CD4-positive, alpha-beta T cell treated with Interleukin-6 for 4 hours (primary cell): Measurements from ENCODE around the gene KCNAB2.

Experiments
- DNase-seq: peaks from one replicate; pipeline ENCODE4 v3.0.0-alpha.2; 2020; ENCODE audit warnings: mixed read lengths

KCNAB2 gene

DNA sequence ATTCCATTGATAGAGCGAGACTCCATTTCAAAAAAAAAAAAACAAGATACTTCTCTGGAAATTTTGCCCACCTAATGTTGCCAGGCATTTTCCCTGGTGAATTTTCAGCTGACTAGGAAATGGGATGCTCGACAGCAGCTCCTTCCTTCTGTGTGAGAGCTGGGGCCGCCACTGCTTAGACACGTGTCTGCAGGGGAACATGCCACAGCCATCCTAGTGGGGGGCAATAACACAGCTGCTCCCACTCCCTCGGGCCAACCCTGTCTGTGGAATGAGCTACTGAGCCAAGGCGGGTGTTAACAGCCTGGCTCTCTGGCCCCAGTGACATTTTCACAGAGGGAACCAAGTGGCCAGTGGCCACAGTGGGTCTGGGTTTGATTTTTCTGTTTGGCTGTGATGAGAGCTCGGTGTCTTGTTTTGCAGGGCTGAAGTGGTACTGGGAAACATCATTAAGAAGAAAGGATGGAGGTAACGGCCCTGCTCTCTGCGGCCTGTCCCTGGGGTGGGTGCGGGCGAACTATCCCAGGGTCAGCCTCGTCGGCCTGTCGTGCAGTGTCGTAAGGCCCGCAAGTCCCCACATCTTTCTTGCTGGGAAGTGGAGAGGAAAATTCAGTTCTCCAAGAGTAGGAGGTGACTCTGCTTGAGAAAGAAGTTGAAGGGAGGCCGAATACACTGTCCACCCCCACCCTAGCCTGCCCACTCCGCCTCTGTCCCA, 39.2 kb downstream of the KCNAB2 start:
- DNase-seq = no peak

DNA sequence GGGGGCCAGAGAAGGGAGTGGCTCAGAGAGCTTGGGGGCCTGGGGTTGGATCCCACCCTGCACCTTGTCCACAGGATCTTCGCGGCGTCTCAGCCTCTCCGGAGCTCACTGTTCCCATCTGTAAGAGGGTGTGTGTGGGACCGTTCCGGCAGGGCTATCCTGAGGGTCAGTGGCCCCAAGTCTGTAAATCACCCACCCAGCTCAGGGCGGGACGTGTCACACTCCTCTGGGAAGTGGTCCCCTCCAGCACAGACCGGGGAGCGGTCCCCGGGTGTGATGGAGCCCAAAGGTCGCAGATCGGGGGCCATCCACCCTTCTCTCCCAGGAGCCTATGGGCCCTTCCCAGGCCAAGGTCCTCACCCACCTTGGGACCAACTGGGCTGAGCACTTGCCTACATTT, 40.0 kb downstream of the KCNAB2 start:
- no peak for DNase-seq

DNA sequence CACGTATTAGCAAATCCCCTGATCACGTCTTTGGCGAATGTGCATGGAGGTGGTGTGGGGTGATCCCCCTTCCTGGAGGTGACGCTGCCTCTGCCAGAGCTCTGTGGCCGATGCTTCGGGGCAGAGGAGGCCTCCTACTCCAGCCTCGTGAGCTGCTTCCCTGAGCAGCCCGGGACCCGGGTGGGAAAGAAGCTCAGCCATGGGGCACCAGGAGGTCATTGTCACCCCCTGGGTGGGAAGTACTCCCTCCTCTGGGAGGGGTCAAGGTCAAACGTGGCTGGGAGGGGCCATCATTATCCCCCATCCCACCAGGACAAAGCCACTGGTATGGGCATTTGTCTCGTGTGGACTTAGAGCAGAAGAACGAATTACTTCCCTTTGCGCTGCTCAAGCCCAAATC, 40.7 kb downstream of the KCNAB2 start:
- DNase-seq = no peak

DNA sequence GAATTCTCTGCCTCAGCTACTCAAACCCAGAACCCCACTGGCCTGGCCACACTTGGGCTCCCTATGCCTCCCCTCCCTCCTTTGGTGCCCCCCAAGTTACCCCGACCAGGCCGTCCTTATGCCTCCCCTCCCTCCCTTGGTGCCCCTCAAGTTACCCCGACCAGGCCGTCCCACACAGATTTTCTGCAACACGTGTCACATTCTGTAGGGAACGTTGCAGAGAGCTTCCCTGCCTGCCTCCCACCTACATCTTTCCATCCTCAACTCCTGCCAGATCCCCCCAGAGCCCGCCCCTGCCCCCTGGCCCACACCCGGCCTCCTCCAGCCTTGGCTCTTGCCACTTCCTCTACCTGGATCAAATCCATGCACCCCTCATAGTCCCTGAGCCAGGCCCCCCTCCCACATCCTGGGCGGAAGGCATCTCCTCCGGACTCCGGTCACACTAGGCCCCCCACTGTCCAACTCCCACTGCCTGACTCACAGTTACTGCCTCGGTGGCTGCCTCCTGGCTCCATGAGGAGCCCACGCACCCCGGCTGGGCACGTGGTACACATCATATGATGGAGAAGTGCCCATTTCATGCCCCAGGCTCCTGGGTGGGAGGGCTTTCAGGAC, 41.2 kb downstream of the KCNAB2 start:
- no peak for DNase-seq

DNA sequence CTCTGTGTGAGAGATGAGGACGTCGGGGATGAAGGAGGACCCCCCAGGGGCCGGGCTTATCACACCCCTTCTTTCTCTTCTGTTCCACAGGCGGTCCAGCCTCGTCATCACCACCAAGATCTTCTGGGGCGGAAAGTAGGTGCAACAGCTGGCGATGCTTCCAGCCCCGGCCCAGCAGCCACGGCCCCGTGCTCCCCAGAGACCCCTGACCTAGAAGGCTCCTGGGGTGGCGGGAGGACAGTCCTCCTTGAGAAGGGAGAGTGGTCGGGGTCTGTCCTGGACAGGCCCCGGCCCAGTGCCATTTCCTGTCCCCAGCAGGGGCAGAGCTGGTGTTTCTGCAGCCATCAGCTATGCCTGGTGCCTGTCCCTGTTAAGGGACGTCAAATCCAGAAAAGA, 41.7 kb downstream of the KCNAB2 start:
- DNase-seq = no peak

DNA sequence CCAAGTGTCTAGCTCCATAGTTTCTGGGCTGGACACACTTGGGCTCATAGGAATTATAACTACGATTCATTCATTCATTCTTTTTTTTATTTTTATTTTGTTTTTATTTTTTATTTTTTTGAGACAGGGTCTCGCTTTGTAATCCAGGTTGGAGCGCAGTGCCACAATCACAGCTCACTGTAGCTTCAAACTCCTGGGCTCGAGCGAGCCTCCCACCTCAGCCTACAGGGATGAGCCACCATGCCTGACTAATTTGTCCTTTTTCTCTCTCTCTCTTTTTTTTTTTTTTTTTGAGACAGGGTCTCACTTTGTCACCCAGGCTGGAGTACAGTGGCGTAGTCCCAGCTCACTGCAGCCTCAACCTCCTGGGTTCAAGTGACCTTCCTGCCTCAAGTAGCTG, 42.3 kb downstream of the KCNAB2 start:
- no peak for DNase-seq

DNA sequence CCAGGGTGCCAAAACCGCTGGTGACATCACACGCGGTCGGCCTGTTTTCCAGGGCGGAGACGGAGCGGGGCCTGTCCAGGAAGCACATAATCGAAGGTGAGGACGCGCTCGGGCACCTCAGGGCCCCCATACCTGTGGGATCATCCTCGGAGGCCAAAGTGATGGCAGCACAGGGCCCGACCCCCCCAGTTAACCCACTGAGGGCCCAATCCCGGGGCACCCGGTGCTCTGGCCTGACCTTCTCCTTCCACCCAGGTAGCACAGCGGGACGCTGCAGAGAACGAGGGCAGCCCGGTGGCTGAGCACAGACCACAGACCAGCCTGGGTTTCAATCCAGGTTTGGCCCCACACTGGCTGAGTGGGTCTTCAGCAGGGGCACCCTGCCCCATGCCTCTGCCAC, 43.3 kb downstream of the KCNAB2 start:
- no peak for DNase-seq

DNA sequence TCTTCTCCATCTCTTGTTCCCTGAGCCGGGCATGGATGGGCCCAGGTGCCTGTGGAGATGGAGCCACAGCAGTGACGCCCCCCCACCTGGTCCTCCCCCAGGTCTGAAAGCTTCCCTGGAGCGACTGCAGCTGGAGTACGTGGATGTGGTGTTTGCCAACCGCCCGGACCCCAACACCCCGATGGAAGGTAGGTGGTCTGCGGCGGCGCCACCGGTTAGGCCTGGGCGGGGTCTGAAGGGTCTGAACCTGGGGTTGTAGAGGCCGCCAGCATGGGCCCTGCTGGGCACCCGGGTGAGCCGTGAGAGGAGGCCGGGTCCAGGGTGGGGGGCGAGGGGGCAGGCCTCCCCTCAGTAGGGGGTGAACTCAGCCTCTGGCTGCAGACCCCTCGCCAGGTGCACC, 44.6 kb downstream of the KCNAB2 start:
- no peak for DNase-seq

DNA sequence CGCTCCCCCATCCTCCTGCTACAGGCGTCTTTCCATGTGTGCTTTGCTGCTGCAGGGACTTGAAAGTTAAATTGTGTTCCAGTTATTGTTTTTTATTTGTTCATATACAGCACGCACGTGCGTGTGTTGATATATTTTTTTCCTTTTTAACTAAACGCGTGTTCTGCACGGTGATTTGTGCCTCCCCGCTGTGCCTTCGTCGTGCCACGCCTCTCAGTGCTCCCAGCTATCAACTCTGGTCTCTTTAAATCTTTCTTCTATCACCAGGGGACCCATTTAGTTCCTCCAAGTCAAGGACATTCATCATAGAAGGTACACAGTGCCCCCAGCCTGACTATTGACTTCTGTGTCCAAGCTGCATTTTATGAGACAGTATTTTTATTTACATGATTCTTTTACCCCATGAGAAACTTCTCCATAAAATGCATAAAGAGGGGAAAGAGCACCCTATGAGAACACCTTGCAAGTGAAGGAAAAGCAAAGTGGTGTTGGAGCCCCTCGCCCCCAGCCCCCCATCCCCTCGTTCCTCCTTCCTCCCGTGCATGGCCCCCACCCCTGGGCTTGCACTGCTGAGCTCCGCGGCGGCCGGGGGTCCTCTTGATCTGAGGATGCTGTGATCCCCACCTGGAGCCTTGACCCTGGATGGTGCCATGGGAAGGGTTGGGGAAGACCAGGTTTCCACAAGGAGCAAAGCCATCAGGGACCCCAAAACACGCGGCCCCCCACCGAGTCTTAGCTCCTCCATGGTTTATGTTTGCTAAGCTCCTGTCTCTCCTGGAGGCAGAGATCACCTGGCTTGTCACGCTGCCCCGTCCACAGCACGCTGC, 45.5 kb downstream of the KCNAB2 start:
- no peak for DNase-seq

DNA sequence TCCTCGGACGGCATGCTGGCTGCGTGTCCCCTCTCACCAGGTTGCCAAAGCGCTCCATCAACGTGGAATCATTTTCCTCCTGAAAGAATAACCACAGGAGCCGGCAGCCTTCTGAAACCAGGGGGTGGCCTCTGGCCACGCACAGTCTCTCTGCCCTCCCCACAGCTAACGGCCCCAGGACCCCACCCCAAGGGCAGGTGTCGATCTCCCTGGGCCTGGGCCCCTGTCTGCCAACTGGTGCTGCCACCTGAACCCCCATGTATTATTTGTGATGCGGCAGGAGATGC, 46.1 kb downstream of the KCNAB2 start:
- no peak for DNase-seq

DNA sequence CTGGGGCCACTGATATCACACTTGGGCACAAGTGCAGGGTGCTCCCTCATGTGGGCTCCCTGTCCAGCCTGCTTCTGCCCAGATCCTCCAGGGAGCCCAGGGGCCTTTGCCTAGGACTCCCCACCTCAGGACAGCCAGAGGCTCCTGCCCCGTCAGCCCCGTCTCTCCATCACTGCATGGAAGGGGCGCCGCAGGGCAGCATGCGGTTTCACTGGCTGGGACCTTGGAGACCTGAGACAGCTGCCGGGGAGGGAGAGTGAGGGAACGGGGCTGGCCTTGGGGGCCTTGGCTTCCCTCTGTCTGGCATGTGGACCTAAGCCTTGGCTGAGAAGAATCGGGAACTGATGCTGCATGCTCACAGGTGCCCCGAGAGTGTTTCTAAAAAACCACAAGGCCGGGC, 46.5 kb downstream of the KCNAB2 start:
- no peak for DNase-seq

DNA sequence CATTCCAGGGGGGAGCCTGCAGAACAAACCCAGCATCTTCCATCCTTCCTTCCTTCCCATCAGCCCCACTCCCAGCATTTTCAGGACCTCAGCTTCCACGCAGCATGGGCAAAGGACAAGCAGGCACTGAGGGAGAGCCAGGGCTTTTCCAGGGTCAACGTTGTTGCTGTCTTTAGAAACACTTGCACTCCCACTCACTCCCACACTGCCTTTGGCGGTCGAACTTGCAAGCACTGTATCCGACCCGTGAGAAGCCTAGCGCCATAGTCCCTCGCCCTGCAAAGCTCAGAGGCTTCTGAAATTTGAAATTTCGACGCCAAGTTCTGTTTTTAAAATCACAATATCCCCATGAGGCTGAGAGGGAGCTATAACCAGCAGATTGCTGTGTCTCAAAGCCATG, 47.4 kb downstream of the KCNAB2 start:
- no peak for DNase-seq

DNA sequence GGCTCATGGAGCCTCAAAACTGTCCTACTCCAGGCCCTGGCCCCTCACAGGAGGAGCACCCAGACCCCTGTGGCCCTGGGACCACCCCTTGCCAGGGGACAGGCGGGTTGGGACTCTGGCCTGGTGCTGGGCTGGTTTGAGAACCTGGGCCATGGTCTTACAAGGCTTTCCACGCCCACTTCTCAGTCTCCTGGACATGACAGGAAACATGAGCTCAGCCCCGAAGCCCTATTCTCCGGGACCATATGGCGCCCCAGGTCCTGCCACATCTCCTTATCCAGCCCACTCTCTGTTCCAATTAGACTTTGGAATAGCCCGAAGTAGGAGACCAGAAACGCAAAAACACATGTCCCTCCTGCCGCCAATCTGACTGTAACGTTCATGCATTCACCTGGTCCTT, 47.9 kb downstream of the KCNAB2 start:
- DNase-seq = no peak

DNA sequence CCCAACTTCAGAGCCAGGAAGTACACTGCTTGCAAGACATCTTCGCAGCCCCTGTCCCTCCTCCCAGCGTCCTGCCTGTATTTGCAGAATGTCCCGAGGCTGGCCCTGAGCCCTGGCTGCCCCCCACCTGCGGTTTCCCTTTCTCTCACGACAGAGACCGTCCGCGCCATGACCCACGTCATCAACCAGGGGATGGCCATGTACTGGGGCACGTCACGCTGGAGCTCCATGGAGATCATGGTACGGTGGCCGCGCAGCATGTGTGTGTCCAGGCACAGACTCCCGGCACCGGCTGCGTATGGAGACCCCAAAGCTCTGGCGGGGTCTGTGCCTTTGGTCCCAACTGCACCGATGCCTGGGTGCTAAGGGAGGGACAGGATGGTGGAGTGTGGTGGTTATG, 48.6 kb downstream of the KCNAB2 start:
- DNase-seq = no peak

DNA sequence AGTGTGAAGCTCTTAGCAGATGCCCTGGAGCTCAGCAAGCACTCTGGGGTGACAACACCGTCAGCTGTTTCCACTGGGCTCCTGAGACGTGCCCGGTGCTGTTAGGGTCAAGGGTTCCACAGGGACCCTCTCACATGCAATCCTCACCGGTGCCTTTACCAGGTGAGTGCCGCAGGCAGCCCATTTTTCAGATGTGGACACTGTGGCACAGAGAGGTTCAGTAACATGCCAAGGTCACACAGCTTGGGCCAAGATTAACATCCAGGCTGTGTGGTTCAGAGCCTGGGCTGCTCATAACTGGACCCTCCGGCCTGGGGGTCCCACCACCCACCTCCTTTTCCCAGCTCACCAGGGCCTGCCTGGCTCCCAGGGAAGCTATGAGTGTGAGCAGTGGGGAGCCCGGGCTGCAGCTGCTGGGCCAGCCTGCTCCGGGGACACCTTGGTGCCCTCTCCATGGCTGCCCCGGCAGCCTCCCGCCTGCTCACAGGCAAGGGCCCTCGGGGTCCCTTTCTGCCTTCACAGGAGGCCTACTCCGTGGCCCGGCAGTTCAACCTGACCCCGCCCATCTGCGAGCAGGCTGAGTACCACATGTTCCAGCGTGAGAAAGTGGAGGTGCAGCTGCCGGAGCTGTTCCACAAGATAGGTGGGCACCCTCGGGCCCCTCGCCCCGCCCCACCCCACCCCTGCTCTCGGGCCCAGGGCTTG, 49.3 kb downstream of the KCNAB2 start:
- DNase-seq = no peak

DNA sequence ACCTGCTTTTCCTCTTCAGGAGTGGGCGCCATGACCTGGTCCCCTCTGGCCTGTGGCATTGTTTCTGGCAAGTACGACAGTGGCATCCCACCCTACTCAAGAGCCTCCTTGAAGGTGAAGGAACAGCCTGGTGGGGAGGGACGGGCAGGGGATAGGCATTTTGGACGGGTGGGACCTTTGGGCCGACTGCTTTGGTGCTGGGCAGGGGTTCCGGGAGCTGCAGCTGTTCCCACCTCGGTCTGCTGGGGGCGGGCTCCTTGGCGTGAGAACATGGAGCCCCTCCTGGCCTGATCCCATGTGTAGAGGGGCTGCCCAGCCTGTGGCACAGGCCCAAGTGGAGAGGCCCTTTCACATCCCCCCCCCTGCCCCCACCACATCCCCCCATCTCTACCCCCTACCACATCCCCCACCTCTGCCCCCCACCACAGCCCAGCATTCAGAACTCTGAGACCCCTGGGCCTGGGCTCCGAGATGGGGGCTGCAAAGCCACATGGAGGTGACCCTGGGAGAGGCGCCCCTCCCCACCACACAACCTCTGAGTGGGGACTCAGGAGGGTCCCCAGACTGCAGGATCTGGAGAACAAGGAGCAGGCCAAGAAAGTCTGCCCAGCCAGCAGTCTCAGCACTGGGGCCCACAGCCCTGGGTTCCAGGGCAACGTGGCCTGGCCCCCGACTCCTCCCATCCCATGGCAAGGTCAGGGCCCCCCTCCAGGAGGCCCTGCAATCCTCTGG, 50.0 kb downstream of the KCNAB2 start:
- no peak for DNase-seq

DNA sequence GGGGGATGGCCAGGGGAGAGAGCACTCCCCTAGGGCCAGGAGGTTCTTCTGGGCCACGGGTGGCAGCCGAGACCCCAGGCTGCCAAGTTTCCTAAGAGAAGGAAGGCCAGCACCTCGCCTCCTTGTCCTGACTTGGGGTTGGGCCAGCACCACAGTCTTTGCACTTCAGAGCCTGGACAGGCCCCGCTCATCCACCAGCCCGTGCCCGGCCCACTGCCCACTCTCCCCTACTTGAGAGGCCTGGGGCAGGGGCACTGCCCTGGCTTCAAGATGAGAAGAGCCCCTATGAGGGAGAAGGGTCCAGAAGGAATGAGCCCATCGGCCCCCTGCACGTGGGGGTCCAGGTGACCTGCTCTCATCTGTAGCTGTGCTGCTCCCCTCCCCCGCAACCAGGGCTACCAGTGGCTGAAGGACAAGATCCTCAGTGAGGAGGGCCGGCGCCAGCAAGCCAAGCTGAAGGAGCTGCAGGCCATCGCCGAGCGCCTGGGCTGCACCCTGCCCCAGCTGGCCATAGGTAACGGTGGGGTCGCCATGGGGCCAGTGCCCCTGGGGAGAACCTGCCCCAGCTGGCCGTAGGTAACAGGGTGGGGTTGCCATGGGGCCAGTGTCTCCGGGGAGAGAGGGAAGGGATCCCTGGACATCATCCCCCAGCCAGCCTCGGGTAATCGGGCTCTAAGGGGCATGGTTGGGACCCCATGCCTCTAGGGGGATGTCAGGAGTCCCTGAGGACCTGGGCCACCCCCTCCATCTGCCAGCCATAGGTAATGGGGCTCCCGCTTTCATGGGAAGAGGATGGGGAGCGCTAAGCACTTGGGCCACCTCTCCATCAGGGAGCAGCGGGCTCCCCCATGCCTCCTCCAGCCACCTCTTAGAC, 50.8 kb downstream of the KCNAB2 start:
- no peak for DNase-seq

DNA sequence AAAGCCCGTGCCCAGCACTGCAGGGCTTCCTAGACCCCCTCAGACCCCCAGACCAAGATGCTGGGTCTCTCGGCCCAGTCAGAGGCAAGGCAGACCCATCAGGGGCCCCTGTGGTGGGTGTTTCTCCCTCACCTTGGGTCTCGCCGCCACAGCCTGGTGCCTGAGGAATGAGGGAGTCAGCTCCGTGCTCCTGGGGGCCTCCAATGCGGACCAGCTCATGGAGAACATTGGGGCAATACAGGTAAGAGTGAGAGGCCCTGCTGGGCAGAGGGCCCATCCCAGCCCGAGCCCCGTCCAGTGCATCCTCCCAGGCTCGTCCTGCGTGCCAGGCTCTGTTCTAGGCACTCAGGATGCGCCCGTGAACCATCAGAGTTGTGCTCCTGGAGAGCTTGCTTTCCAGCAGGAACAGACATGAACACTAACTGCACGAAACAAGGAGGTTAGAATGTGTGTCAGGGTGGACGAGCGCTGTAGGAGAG, 51.5 kb downstream of the KCNAB2 start:
- no peak for DNase-seq

DNA sequence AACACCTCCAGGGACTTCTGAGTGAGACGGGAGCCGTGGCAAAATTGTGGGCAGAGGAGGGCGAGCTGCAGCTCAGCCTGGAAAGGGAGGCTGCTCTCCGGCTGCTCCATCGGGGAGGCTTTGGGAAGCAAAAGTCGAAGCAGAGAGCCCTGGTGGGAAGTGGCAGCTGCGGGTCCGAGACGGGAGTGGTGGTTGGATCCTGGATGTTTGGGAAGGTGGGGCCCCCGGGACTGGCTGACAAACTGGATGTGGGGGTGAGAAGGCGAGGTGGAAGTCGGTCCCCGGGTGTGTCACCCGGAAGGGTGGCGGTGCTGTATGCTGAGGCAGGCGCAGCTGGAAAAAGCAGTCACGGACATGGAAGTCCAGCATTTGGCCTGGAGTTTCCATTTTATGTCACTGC, 52.1 kb downstream of the KCNAB2 start:
- no peak for DNase-seq

DNA sequence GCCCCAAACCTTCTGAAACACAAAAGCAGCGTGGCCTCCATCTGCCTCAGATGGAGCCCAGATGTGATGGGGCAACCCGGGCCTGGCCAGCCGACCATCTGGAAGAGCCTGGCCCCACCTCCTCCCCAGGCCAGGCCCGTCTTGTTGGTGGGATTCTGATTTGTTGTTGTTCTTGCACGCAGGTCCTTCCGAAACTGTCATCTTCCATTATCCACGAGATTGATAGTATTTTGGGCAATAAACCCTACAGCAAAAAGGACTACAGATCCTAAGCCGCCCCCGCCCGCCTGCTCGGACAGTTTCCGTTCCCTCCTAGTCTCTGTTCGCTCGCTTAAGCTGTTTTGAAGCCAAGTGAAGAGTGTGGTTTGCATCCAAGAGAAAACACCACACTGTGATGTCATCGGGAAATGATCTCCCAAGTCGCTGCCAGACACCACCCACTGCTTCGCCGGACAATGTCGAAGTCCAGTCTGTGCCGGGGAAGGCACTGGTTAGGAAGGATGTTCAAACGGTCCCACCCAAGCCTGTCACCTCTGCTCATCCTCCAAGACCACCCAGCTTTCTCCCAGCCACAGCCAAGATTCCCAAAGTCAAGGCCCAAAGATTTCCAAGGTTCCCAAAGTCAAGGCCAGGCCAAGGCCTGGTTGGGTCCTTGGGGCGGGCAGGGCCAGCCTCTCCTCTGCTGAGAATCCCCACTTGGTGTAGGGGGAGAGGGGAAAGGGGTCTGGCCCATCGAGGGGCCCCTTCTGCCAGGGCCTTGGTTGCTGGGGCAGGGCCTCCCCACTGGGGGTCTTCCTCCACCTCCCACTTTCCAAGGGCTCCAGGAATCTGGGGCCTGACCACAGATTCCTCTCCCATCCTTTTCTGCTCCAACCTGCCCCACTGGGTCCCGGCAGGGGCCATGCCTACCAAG, 52.9 kb downstream of the KCNAB2 start:
- DNase-seq = no peak

DNA sequence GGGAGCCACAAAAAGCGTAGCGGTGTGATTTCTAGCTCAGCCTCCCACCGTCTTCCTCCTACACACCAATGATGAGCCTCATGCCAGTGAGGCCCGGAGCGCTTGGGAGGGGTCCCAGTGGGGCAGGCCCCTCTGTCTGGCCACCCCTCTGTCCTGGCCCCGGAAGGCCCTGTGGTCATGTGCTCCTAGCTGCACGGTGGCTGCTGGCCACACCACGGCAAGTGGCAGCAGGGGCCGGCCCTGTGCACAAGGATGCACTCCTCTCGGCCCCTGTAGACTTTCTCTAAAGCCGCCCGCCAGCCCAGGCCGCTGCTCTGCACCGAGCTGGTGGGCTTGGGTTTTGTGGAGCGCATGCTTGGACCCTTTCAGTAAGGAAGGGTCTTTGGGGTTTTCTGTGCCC, 53.6 kb downstream of the KCNAB2 start:
- no peak for DNase-seq
